Retinal pigment epithelial cell (primary cell): ENCODE results near the gene ZCCHC7.
"Not testable (repeated sequence)": the region's sequence is repeated elsewhere in the genome, so short reads cannot be mapped to it uniquely, and the experiment has no call there.

Experiments
- DNase-seq: peaks from one replicate; pipeline ENCODE4 v3.0.0-alpha.2; 2010; ENCODE audit warnings: low read depth
- H3K4me3 ChIP-seq: 2 replicates; pipeline ENCODE4 v1.5.1; 2011; ENCODE audit warnings: mild to moderate bottlenecking, low read length, control low read depth, moderate library complexity
- CTCF ChIP-seq: conservative IDR thresholded peaks from 2 replicates; pipeline ENCODE4 v1.5.1; 2011; ENCODE audit warnings: low read depth, low read length, control low read depth, inconsistent platforms

Gene ZCCHC7

DNA sequence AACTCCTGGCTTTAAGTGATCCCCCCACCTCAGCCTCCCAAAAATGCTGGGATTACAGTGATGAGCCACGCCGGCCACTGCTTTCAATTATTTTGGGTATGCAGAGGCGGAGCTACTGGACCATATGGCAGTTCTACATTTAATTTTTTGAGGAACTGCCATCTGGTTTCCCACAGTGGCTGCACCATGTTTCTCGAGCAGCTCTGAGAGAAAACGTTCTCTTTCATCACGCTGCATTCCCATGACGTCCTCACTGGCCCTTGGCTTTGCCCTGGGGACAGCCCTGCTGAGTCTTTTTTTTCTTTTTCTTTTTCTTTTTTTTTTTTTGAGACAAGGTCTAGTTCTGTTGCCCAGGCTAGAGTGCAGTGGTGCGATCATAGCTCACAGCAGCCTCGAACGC is 266.6 kb downstream of the ZCCHC7 start:
- TF ChIP-seq CTCF, result no peak
- no peak for DNase-seq
- H3K4me3 ChIP-seq, result no peak overlapping the region

DNA sequence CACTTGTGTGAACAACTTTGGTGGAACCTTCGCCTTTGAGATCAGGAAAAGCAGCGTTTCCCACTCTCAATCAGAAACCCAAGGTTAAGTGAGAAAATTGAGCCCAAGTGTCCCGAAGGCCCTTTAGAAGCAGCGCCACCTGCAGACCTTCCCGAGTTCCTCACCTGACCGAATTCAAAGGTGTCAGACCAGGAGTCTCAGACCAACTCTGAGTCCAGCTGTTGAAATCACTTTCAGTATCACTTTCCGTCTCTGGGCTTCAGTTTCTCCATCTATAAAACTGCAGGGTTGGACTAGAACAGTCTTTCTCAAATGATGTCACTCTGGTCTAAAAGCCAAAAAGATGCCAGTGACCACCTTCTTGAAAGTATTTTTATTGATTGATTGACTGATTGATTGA is 270.4 kb downstream of the ZCCHC7 start:
- DNase-seq, result no peak
- peak; percentile 57 for TF ChIP-seq CTCF
- no peak overlapping the region for H3K4me3 ChIP-seq

GRCh38 chr9:37392272-37392671 is 271.9 kb downstream of the ZCCHC7 start:
- no peak for TF ChIP-seq CTCF
- no peak for DNase-seq
- no peak overlapping the region for H3K4me3 ChIP-seq

DNA sequence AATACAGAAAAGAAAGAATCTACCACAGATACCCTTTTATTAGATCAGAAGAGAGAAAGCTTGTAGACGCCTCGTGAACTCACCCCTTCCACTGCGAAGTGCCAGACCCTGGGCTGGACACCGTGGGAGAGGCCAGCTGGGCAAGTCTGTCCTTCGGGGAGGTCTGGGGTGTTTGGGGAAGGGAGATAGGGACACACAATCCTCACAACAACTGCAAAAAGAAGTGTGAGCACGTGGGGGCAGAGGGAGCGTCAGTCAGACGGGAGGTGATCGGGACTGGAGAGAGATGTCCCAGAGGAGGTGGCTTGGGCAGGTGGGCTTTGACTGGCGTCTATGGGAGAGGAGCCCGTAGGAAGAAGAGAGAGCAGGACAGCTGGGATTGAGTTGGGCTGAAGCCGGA is 274.9 kb downstream of the ZCCHC7 start:
- no peak for TF ChIP-seq CTCF
- no peak for DNase-seq
- H3K4me3 ChIP-seq, result no peak overlapping the region

DNA sequence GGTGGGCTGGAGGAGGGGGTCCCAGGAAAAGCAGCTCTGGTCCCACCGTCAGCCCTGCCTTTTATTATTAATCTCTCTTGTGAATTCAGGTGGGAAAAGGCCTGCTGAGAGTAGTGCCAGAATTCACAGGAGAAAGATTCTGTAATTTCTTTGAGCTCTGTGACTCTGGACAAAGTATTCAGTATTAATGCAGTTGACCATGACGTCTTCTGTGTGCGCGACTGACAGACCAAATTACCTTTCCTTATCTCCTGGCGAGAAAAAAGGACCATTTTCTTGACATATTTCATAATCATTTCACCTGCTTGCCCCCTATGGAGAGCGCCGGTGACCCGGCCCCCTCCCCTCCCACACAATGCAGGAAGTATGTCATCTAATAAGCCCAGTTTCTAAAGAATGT is 275.3 kb downstream of the ZCCHC7 start:
- no peak for DNase-seq
- TF ChIP-seq CTCF, result no peak

GRCh38 chr9:37397948-37398347 is 277.6 kb downstream of the ZCCHC7 start:
- H3K4me3 ChIP-seq, result not testable (repeated sequence)

More for the DNA sequence above, 275.3 kb downstream of the ZCCHC7 start:
- no peak overlapping the region for H3K4me3 ChIP-seq

DNA sequence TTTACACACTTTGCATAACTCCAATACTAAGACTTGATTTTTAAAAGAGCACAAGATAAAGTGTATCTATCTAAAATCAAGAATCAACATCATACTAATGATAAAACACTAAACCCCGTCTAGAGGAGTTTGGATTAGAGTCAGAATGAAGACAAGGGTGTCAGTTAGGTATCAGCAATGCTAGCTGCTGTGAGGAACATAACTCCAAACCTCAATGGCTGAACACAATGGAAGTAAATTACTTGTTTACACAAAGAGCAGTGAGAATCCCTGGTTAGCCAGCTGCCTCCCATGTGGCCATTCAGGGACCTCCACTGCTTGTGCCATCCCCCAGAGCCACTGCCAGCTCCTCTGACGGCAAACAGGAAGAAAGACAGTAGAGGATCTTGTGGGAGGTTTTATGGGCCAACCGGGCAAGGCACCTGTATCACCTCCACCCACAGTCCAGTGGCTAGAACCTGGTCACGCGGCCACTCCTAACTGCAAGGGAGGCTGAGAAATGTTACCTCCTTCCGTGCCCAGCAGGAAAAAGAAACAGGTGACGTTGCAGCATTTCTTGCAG is 278.2 kb downstream of the ZCCHC7 start:
- no peak for DNase-seq
- no peak for TF ChIP-seq CTCF
- no peak overlapping the region for H3K4me3 ChIP-seq

More at GRCh38 chr9:37397948-37398347, 277.6 kb downstream of the ZCCHC7 start:
- DNase-seq, result not testable (repeated sequence)

DNA sequence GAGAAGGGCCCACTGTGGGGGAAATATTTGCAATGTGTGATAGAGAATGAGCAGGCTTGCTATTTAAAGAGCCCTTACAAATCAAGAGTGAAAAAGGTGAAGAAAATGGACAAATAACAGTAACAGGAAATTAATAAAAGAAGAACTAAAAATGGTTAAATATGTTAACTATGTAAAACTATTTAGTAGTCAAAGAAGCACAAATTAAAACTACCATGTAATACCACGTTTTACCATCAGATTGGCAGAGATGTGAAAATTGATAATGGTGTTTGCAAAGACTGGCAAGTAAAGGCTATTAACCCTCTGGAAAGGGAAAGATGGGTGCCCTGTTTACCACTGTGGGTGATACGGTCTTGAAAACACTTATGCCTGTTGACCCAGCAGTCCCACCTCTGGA is 279.0 kb downstream of the ZCCHC7 start:
- no peak for TF ChIP-seq CTCF
- no peak for DNase-seq
- H3K4me3 ChIP-seq, result no peak overlapping the region
